Epidermal melanocyte (primary cell): ENCODE data around the gene RNF40.
"Not testable (repeated sequence)": the region's sequence is repeated elsewhere in the genome, so short reads cannot be mapped to it uniquely, and the experiment has no call there.

ENCODE experiments used
- DNase-seq: peaks from one replicate; pipeline ENCODE4 v3.0.0; 2011; ENCODE audit warnings: low spot score; ENCODE audit not compliant: insufficient read length

The RNF40 gene

GRCh38 chr16:30780549-30780948 is 18.4 kb downstream of the RNF40 start:
- no peak for DNase-seq

- no peak for DNase-seq
These were observed 20.6 kb downstream of the RNF40 start for GRCh38 chr16:30782486-30783279.

GRCh38 chr16:30783280-30784109 is 21.4 kb downstream of the RNF40 start:
- DNase-seq, result no peak

DNA sequence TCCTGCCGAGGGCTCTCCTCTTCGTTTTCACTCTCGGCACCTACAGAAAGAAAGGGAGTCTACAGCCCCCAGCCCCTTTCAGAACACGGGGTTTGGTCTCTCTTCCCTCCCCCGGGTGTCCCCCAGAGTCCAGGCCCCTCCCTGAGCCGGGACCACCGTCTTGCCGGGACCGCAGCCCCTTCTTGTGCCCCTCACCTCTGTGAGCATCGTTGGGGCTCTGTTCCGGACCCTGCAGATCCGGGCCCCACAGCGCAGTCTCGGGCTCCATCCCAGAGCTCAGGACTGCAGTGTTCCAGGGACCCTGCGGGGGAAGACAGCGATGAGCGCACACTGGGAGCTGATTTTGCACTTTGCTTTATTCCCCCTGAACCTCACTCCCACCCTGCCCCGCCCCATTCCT is 22.1 kb downstream of the RNF40 start:
- no peak for DNase-seq

GRCh38 chr16:30785126-30786106 is 23.3 kb downstream of the RNF40 start:
- DNase-seq, result no peak

- DNase-seq, result peak; percentile 77
These were observed 24.2 kb downstream of the RNF40 start for GRCh38 chr16:30786115-30786935.

- DNase-seq, result peak; percentile 90
These were observed 25.0 kb downstream of the RNF40 start, which contains the start of gene ZNF629 for GRCh38 chr16:30786936-30787612. TSS of gene ZNF629 (minus strand) at chr16:30787205. CDS start at chr16:30784482, 2,723 bp downstream.

DNA sequence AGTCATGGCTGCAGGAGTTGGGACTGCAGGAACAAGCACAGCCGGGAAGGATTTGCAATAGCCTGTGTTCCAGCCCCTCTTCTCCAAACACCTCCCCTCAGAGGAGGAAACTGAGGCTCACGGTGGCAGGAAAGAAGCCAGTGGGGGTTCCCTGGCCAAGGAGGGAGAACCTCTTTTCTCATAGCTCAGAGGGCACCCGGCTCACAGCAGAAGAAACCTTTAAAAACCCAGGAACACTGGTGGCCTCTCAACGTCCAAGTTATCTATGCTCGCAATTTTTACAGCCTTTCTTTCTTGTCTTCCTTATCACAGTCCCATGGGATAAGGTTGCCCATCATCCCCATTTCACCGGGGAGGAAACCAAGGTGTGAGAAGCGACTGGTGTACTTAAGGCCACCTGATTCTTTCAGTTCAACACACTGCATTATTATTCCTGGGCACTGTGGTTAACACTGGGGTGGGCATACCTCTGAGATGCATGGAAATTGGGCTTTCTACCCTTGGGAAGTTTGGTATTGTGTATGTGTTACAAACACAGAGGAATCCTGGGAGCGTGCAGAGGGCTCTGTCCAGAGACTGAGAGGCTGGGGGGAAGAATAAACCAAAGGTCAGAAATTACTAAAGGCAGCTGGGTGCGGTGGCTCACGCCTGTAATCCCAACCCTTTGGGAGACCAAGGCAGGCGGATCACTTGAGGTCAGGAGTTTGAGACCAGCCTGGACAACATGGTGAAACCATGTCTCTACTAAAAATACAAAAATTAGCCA is 25.7 kb downstream of the RNF40 start:
- DNase-seq, result no peak

GRCh38 chr16:30793508-30794069 is 31.5 kb downstream of the RNF40 start:
- DNase-seq, result no peak

GRCh38 chr16:30794634-30795033 is 32.5 kb downstream of the RNF40 start:
- no peak for DNase-seq

DNA sequence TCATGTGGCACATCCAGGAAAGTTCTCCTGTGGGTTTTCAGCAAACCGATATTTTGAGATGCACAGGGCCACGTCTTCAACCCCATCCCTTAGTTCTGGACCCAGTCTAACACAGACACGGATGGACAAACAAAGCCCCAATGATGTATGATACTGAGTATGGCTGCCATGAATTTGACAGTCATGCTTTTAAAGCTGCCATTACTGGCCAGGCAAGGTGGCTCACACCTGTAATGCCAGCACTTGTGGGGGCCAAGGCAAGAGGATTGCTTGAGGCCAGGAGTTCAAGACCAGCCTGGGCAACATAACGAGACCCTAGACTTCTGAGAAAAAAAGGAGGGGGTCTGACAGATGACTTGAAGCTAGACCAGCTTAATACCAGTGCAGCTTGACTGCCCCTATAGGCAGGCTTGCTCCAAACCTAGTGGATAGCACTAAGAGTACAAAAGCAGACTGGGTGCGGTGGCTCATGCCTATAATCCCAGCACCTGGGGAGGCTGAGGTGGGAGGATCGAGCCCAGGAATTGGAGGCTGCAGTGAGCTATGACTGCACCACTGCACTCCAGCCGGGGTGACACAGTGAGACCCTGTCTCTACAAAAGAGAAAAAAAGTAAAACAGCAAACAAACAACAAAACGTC is 35.7 kb downstream of the RNF40 start:
- DNase-seq, result no peak

DNA sequence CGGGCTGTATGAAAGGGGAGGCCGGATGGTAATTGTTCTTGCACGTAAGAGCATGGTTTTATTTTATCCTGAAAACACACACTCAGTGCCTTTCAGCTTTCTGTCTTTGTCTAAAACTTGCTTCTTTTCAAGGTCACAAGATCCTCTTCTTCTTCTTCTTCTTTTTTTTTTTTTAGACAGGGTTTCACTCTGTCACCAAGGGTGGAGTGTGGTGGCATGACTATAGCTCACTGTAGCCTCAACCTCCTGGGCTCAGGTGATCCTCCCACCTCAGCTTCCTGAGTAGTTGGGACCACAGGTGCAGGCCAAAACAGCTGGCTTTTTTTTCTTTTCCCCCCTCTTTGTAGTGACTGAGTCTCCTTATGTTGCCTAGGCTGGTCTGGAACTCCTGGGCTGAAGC is 40.8 kb downstream of the RNF40 start:
- no peak for DNase-seq

GRCh38 chr16:30805056-30805369 is 42.9 kb downstream of the RNF40 start:
- no peak for DNase-seq

DNA sequence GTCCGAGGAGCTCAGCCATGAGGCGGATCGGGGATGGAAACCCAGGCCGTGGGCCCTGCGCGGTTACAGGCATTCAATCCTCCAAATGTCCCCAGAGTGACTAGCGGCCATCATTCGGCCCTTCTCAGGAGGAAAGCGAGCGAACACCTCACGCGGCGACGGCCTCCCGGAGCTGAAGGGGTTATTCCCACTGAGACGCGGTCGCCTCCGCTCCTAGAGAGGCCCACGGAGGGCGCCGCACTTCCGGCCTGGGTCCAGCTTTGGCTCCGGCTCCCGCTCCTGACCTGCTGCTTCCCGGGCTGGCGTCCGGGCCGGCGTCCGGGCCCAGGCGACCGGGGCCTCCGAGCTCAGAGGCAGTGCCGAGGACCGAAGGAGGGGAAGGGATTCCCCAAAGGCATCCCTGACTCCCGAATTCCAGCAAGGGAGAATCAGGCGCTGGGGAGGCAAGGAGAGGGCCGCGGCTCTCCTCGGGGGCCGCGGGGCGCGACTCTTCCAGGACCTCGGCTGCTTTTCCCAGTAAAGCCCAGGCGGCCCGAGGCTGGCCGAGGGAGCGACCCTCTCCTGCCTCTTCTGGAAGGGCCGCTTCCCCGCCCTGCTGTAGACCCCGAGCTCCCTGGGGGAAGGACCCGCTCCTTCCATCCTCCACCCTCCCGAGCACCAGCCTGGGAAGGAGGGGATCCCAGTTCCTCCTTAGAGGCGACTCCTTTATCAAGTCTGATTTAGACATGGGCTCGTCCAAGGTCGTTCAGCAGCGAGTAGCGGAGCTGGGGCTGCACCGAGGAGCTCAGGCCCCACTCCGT is 43.4 kb downstream of the RNF40 start:
- DNase-seq, result peak; percentile 87

- DNase-seq, result no peak
These were observed 46.0 kb downstream of the RNF40 start for GRCh38 chr16:30808146-30808545.

- DNase-seq, result not testable (repeated sequence)
These were observed 46.8 kb downstream of the RNF40 start for GRCh38 chr16:30808890-30809426.

DNA sequence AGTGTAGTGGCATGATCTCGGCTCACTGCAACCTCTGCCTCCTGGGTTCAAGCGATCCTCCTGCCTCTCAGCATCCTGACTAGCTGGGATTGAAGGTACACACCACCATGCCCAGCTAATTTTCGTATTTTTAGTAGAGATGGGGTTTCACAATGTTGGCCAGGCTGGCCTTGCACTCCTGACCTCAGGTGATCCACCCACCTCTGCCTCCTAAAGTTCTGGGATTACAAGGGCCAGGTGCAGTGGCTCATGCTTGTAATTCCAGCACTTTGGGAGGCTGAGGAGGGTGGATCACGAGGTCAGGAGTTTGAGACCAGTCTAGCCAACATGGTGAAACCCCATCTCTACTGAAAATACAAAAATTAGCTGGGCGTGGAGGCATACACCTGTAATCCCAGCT is 47.6 kb downstream of the RNF40 start:
- DNase-seq, result not testable (repeated sequence)
